HepG2 (cell line): ENCODE measurements around the gene LAPTM4A. TPM values are rescaled to one million over a fixed set of nuclear protein-coding genes. Genes with fewer than 3 reads are reported as not detected.

Experiments
- GFI1 ChIP-seq: sonication (generic); formaldehyde crosslinking; IDR thresholded peaks from 2 replicates; pipeline ENCODE4 v1.5.0; 2020; ENCODE audit warnings: missing genetic modification reagents, mild to moderate bottlenecking, borderline replicate concordance
- HNF4A ChIP-seq: sonication (generic); formaldehyde crosslinking; IDR thresholded peaks from 2 replicates; pipeline ENCODE4 v1.4.0; 2020; ENCODE audit warnings: missing genetic modification reagents
- KDM5A ChIP-seq: fragments of 200-600 bp; sonication (generic); IDR thresholded peaks from 2 replicates; pipeline ENCODE4 v1.7.0; 2018; ENCODE audit warnings: antibody characterized with exemption, mild to moderate bottlenecking, low read length, borderline replicate concordance
- KDM5B ChIP-seq: sonication (generic); formaldehyde crosslinking; IDR thresholded peaks from 2 replicates; pipeline ENCODE4 v1.4.0; 2020; ENCODE audit warnings: missing genetic modification reagents, mild to moderate bottlenecking, borderline replicate concordance
- LBX2 ChIP-seq: sonication (generic); formaldehyde crosslinking; IDR thresholded peaks from 2 replicates; pipeline ENCODE4 v1.5.0; 2020; ENCODE audit warnings: missing genetic modification reagents, mild to moderate bottlenecking, borderline replicate concordance
- NFIC ChIP-seq: IDR thresholded peaks from 2 replicates; pipeline ENCODE4 v1.6.1; 2012; ENCODE audit warnings: mild to moderate bottlenecking, low read length, inconsistent platforms
- SRSF1 ChIP-seq: fragments of 200-400 bp; formaldehyde crosslinking; optimal IDR thresholded peaks from 2 replicates; pipeline ENCODE3; 2017; ENCODE audit warnings: mild to moderate bottlenecking, low read depth, low read length, moderate library complexity
- XBP1 ChIP-seq: sonication (generic); formaldehyde crosslinking; IDR thresholded peaks from 2 replicates; pipeline ENCODE4 v1.5.0; 2020; ENCODE audit warnings: missing genetic modification reagents
- YY1 ChIP-seq: IDR thresholded peaks from 2 replicates; pipeline ENCODE4 v1.6.1; 2011; ENCODE audit warnings: low read length, low read depth, moderate library complexity, mild to moderate bottlenecking; ENCODE audit not compliant: insufficient read depth, insufficient replicate concordance
- ZBTB43 ChIP-seq: sonication (generic); formaldehyde crosslinking; conservative IDR thresholded peaks from 2 replicates; pipeline ENCODE4 v1.4.0; 2020; ENCODE audit warnings: missing genetic modification reagents
- ZMYM4 ChIP-seq: sonication (generic); formaldehyde crosslinking; IDR thresholded peaks from 2 replicates; pipeline ENCODE4 v1.8.1; 2023; ENCODE audit warnings: mild to moderate bottlenecking, missing genetic modification reagents
- ZNF264 ChIP-seq: sonication (generic); formaldehyde crosslinking; IDR thresholded peaks from 2 replicates; pipeline ENCODE4 v1.4.0; 2020; ENCODE audit warnings: missing genetic modification reagents
- ZNF34 ChIP-seq: sonication (generic); formaldehyde crosslinking; IDR thresholded peaks from 2 replicates; pipeline ENCODE4 v1.4.0; 2020; ENCODE audit warnings: mild to moderate bottlenecking, missing genetic modification reagents, borderline replicate concordance
- ZNF431 ChIP-seq: sonication (generic); formaldehyde crosslinking; IDR thresholded peaks from 2 replicates; pipeline ENCODE4 v1.9.0; 2022; ENCODE audit warnings: missing genetic modification reagents, low read depth, mild to moderate bottlenecking, borderline replicate concordance
- ZNF441 ChIP-seq: sonication (generic); formaldehyde crosslinking; IDR thresholded peaks from 2 replicates; pipeline ENCODE4 v1.7.0; 2021; ENCODE audit warnings: missing genetic modification reagents, borderline replicate concordance
- polyA plus RNA-seq, 8 experiments: library from polyadenylated mRNA; depleted of rRNA in 3 of 8; stranded (reverse) in 7 of 8; unstranded in 1 of 8; fragments of >200 nt; fragmentation: Illumina TruSeq in 4 of 8; extraction: Trizol in 4 of 8; gene quantifications; 2 replicates each; pipeline versions ENCODE4 v1.2.1 to v1.2.3, GENCODE V29; 2011 to 2016; ENCODE audit warnings: low read depth in 4 of 8, missing spikeins in 1 of 8, mixed read lengths in 1 of 8; ENCODE audit not compliant: insufficient read depth in 1 of 8
- total RNA-seq, 5 experiments: library from RNA; depleted of rRNA; stranded (reverse); fragments of >200 nt; fragmentation: Illumina TruSeq; extraction: Trizol; gene quantifications; 2 replicates each; pipeline ENCODE4 v1.2.3, GENCODE V29; 2016; ENCODE audit warnings: low read depth in 1 of 5
- TF ChIP-seq, protein P1 (sequence below): sonication (generic); formaldehyde crosslinking; IDR thresholded peaks from 2 replicates; pipeline ENCODE4 v1.5.0; 2020; ENCODE audit warnings: mild to moderate bottlenecking, missing genetic modification reagents
- TF ChIP-seq, protein P2 (sequence below): sonication (generic); formaldehyde crosslinking; IDR thresholded peaks from 2 replicates; pipeline ENCODE4 v1.5.0; 2020; ENCODE audit warnings: mild to moderate bottlenecking, missing genetic modification reagents, borderline replicate concordance
- TF ChIP-seq, protein P3 (sequence below): sonication (generic); formaldehyde crosslinking; IDR thresholded peaks from 2 replicates; pipeline ENCODE4 v1.4.0; 2020; ENCODE audit warnings: missing genetic modification reagents

Gene LAPTM4A
- total and polyA plus RNA-seq, 2 of the 13 experiments (the other 11 are each of a cell fraction or from before 2014, with no cell fraction given) = 116 to 558 TPM

GRCh38 chr2:20065885-20066602 lies 14.6 kb upstream of the LAPTM4A start (continued):
- TF ChIP-seq, protein P1, sequence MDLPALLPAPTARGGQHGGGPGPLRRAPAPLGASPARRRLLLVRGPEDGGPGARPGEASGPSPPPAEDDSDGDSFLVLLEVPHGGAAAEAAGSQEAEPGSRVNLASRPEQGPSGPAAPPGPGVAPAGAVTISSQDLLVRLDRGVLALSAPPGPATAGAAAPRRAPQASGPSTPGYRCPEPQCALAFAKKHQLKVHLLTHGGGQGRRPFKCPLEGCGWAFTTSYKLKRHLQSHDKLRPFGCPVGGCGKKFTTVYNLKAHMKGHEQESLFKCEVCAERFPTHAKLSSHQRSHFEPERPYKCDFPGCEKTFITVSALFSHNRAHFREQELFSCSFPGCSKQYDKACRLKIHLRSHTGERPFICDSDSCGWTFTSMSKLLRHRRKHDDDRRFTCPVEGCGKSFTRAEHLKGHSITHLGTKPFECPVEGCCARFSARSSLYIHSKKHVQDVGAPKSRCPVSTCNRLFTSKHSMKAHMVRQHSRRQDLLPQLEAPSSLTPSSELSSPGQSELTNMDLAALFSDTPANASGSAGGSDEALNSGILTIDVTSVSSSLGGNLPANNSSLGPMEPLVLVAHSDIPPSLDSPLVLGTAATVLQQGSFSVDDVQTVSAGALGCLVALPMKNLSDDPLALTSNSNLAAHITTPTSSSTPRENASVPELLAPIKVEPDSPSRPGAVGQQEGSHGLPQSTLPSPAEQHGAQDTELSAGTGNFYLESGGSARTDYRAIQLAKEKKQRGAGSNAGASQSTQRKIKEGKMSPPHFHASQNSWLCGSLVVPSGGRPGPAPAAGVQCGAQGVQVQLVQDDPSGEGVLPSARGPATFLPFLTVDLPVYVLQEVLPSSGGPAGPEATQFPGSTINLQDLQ (CRISPR knock-in tag) = peak; percentile 54; the same call in 1 of the 2 replicates
- 0 out of 2 replicates have a peak, but pooled peaks have one; percentile 0 for TF ChIP-seq ZNF34
- no peak for TF ChIP-seq GFI1 (CRISPR knock-in tag)
- TF ChIP-seq HNF4A (CRISPR knock-in tag) = peak; percentile 90
- no peak for TF ChIP-seq ZBTB43 (CRISPR knock-in tag)
- TF ChIP-seq KDM5A = no peak
- no peak for TF ChIP-seq SRSF1
- no peak for TF ChIP-seq ZNF441 (CRISPR knock-in tag)
- TF ChIP-seq ZNF264 = peak; percentile 84; the same call in 1 of the 2 replicates
- TF ChIP-seq KDM5B (CRISPR knock-in tag) = peak; percentile 64; the same call in 1 of the 2 replicates
- peak; percentile 55 for TF ChIP-seq ZMYM4 (CRISPR knock-in tag)
- TF ChIP-seq ZNF431 (CRISPR knock-in tag) = peak; percentile 42
- TF ChIP-seq YY1 = peak; percentile 56
- peak; percentile 70; the same call in 1 of the 2 replicates for TF ChIP-seq NFIC
- TF ChIP-seq, protein P2, sequence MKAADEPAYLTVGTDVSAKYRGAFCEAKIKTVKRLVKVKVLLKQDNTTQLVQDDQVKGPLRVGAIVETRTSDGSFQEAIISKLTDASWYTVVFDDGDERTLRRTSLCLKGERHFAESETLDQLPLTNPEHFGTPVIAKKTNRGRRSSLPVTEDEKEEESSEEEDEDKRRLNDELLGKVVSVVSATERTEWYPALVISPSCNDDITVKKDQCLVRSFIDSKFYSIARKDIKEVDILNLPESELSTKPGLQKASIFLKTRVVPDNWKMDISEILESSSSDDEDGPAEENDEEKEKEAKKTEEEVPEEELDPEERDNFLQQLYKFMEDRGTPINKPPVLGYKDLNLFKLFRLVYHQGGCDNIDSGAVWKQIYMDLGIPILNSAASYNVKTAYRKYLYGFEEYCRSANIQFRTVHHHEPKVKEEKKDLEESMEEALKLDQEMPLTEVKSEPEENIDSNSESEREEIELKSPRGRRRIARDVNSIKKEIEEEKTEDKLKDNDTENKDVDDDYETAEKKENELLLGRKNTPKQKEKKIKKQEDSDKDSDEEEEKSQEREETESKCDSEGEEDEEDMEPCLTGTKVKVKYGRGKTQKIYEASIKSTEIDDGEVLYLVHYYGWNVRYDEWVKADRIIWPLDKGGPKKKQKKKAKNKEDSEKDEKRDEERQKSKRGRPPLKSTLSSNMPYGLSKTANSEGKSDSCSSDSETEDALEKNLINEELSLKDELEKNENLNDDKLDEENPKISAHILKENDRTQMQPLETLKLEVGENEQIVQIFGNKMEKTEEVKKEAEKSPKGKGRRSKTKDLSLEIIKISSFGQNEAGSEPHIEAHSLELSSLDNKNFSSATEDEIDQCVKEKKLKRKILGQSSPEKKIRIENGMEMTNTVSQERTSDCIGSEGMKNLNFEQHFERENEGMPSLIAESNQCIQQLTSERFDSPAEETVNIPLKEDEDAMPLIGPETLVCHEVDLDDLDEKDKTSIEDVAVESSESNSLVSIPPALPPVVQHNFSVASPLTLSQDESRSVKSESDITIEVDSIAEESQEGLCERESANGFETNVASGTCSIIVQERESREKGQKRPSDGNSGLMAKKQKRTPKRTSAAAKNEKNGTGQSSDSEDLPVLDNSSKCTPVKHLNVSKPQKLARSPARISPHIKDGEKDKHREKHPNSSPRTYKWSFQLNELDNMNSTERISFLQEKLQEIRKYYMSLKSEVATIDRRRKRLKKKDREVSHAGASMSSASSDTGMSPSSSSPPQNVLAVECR (CRISPR knock-in tag) = peak; percentile 44; the same call in 1 of the 2 replicates
- no peak for TF ChIP-seq XBP1
- no peak for TF ChIP-seq LBX2 (CRISPR knock-in tag)
- TF ChIP-seq, protein P3, sequence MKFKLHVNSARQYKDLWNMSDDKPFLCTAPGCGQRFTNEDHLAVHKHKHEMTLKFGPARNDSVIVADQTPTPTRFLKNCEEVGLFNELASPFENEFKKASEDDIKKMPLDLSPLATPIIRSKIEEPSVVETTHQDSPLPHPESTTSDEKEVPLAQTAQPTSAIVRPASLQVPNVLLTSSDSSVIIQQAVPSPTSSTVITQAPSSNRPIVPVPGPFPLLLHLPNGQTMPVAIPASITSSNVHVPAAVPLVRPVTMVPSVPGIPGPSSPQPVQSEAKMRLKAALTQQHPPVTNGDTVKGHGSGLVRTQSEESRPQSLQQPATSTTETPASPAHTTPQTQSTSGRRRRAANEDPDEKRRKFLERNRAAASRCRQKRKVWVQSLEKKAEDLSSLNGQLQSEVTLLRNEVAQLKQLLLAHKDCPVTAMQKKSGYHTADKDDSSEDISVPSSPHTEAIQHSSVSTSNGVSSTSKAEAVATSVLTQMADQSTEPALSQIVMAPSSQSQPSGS (CRISPR knock-in tag) = peak; percentile 62; the same call in 1 of the 2 replicates
